MCF 10A (cell line): Measurements from ENCODE around the gene SMAD3. TPM values are rescaled to one million over a fixed set of nuclear protein-coding genes. Genes with fewer than 3 reads are reported as not detected.

Source experiments
- BruUV-seq: library from RNA; stranded (reverse); fragments of 400-500 nt; replicated peaks from 2 replicates; lab custom pipeline; 2021; lab: Mats Ljungman, UMichigan
- CTCF ChIA-PET: fragments of 300-600 bp; sonication (Branson Sonifier 250); formaldehyde crosslinking; extraction: SDS; loops from one replicate; lab custom pipeline; 2021; ENCODE audit warnings: antibody characterized with exemption, inconsistent platforms; lab: Yijun Ruan, JAX
- POLR2A ChIA-PET: fragments of 300-600, 350-650 bp; sonication (Branson Sonifier 250); formaldehyde crosslinking; extraction: SDS; loops from one replicate; lab custom pipeline; 2020; ENCODE audit warnings: antibody characterized with exemption, inconsistent platforms; lab: Yijun Ruan, JAX
- DNase-seq: peaks from one replicate; pipeline ENCODE4 v3.0.0-alpha.2; 2018; ENCODE audit not compliant: unreplicated experiment
- H3K27ac Mint-ChIP-seq: one replicate; pipeline ENCODE4 v1.8.0; 2022; ENCODE audit warnings: mild to moderate bottlenecking, low read depth, mixed read lengths; ENCODE audit not compliant: unreplicated experiment
- H3K27me3 Mint-ChIP-seq: one replicate; pipeline ENCODE4 v1.8.0; 2022; ENCODE audit warnings: mixed read lengths; ENCODE audit not compliant: insufficient read depth, unreplicated experiment
- H3K36me3 Mint-ChIP-seq: one replicate; pipeline ENCODE4 v1.8.0; 2022; ENCODE audit warnings: mild to moderate bottlenecking, moderate library complexity, mixed read lengths; ENCODE audit not compliant: insufficient read depth, unreplicated experiment
- H3K4me1 Mint-ChIP-seq: one replicate; pipeline ENCODE4 v1.8.0; 2022; ENCODE audit warnings: mixed read lengths; ENCODE audit not compliant: insufficient read depth, unreplicated experiment
- H3K4me3 Mint-ChIP-seq: one replicate; pipeline ENCODE4 v1.8.0; 2022; ENCODE audit warnings: mild to moderate bottlenecking, moderate library complexity, mixed read lengths; ENCODE audit not compliant: unreplicated experiment
- H3K9me3 Mint-ChIP-seq: one replicate; pipeline ENCODE4 v1.8.0; 2022; ENCODE audit warnings: mixed read lengths; ENCODE audit not compliant: unreplicated experiment
- CTCF ChIP-seq: fragments of 200-600 bp; IDR thresholded peaks from one replicate; pipeline ENCODE4 v1.8.0; 2022; ENCODE audit warnings: antibody characterized with exemption, mild to moderate bottlenecking; ENCODE audit not compliant: unreplicated experiment
- intact Hi-C: fragments of 100-400 bp; cut with micrococcal nuclease; formaldehyde crosslinking; loops from 2 replicates; pipeline ENCODE4 v1.14.1; 2022
- total RNA-seq: library from RNA; stranded (reverse); gene quantifications from 2 replicates; pipeline ENCODE4 v1.2.3, GENCODE V29; 2022

SMAD3 gene
- total RNA-seq, 1 experiment from 2014 or later, result 19.9 TPM

- H3K4me1 Mint-ChIP-seq, result peaks cover 50% of the 10 kb centered on the region
- BruUV-seq, result no TSS peak
- ChIA-PET CTCF (interaction anchor here (0.9 kb wide), 1 partner anchor 30 kb away, joined by 3 read pairs; no protein-coding TSS in a partner anchor), POLR2A (interaction anchor here (0.7 to 1.1 kb wide), 2 partner anchors 21 to 370 kb away, joined by 3 read pairs; partner anchors contain the start of gene MAP2K5)
- H3K27me3 Mint-ChIP-seq, result no peaks in the 10 kb centered on the region
- no peak for DNase-seq
- H3K4me3 Mint-ChIP-seq, result no peak overlapping the region
- no peaks in the 10 kb centered on the region for H3K9me3 Mint-ChIP-seq
- no peak for TF ChIP-seq CTCF
- H3K36me3 Mint-ChIP-seq, result peaks cover 42% of the 10 kb centered on the region
- no peak overlapping the region for H3K27ac Mint-ChIP-seq
- intact Hi-C loops, result loop anchor here (10.0 kb wide), 1 partner anchor 217 kb away; no protein-coding TSS in a partner anchor
Observed at GRCh38 chr15:67172172-67172571, 106.8 kb downstream of the SMAD3 start.

GRCh38 chr15:67173005-67173404, 107.6 kb downstream of the SMAD3 start:
- peaks cover 51% of the 10 kb centered on the region for H3K4me1 Mint-ChIP-seq

GRCh38 chr15:67173786-67174185, 108.4 kb downstream of the SMAD3 start:
- Mint-ChIP-seq H3K27me3 (no peaks in the 10 kb centered on the region), H3K4me1 (peaks cover 52% of the 10 kb centered on the region), H3K9me3 (no peaks in the 10 kb centered on the region), H3K36me3 (peaks cover 42% of the 10 kb centered on the region), H3K4me3 (peak overlapping the region; percentile 46), H3K27ac (peak overlapping the region; percentile 80)
- DNase-seq, result no peak
- POLR2A ChIA-PET, result interaction anchor here (0.7 to 4.0 kb wide), 6 partner anchors 25 to 163 kb away, joined by 3 to 26 read pairs (median 5); partner anchors contain the start of genes AAGAB and IQCH
- intact Hi-C loops, result loop anchor here (10.0 kb wide), 1 partner anchor 219 kb away; no protein-coding TSS in a partner anchor
- no peak for TF ChIP-seq CTCF
- BruUV-seq, result no TSS peak
- CTCF ChIA-PET, result interaction anchor here (0.6 to 0.9 kb wide), 3 partner anchors 31 to 232 kb away, joined by 3 read pairs; no protein-coding TSS in a partner anchor

More at GRCh38 chr15:67173005-67173404, 107.6 kb downstream of the SMAD3 start:
- no peak for TF ChIP-seq CTCF
- DNase-seq, result no peak
- Mint-ChIP-seq H3K9me3 (no peaks in the 10 kb centered on the region), H3K4me3 (peak overlapping the region; percentile 46), H3K36me3 (peaks cover 42% of the 10 kb centered on the region), H3K27ac (no peak overlapping the region), H3K27me3 (no peaks in the 10 kb centered on the region)
- intact Hi-C loops, result loop anchor here (10.0 kb wide), 1 partner anchor 218 kb away; no protein-coding TSS in a partner anchor
- ChIA-PET CTCF (interaction anchor here (0.9 kb wide), 2 partner anchors 31 kb away, joined by 3 read pairs; no protein-coding TSS in a partner anchor), POLR2A (interaction anchor here (1.1 to 4.0 kb wide), 2 partner anchors 22 to 49 kb away, joined by 3 to 26 read pairs; no protein-coding TSS in a partner anchor)
- BruUV-seq, result no TSS peak

GRCh38 chr15:67174446-67174845, 109.0 kb downstream of the SMAD3 start:
- intact Hi-C loops, result loop anchor here (10.0 kb wide), 1 partner anchor 220 kb away; no protein-coding TSS in a partner anchor
- no peak for DNase-seq
- BruUV-seq, result no TSS peak
- H3K4me3 Mint-ChIP-seq, result peak overlapping the region; percentile 50
- H3K27me3 Mint-ChIP-seq, result no peaks in the 10 kb centered on the region
- ChIA-PET CTCF (interaction anchor here (0.6 to 0.8 kb wide), 4 partner anchors 8 to 233 kb away, joined by 3 read pairs; no protein-coding TSS in a partner anchor), POLR2A (interaction anchor here (0.5 to 4.0 kb wide), 13 partner anchors 13 to 669 kb away, joined by 3 to 26 read pairs (median 4); partner anchors contain the start of genes AAGAB, IQCH and ZWILCH)
- no peak for TF ChIP-seq CTCF
- peaks cover 44% of the 10 kb centered on the region for H3K36me3 Mint-ChIP-seq
- H3K4me1 Mint-ChIP-seq, result peaks cover 54% of the 10 kb centered on the region
- H3K27ac Mint-ChIP-seq, result peak overlapping the region; percentile 80
- H3K9me3 Mint-ChIP-seq, result no peaks in the 10 kb centered on the region
